ENCODE results near the gene MAN1C1.
"Not testable (repeated sequence)": the region's sequence is repeated elsewhere in the genome, so short reads cannot be mapped to it uniquely, and the experiment has no call there.

MAN1C1 gene

DNA sequence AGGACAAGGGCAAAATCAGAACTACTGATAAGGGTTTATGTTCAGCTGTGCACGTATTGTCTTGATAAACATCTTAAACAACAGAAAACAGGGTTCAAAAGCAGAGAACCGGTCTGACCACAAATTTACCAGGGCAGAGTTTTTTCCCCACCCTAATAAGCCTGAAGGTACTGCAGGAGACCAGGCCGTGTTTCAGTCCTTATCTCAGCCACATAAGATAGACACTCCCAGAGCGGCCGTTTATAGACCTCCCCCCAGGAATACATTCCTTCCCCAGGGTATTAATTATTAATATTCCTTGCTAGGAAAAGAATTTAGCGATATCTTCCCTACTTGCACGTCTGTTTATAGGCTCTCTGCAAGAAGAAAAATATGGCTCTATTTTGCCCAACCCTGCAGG lies 19.6 kb downstream of the MAN1C1 start:
- DNase-seq: not testable (repeated sequence)

DNA sequence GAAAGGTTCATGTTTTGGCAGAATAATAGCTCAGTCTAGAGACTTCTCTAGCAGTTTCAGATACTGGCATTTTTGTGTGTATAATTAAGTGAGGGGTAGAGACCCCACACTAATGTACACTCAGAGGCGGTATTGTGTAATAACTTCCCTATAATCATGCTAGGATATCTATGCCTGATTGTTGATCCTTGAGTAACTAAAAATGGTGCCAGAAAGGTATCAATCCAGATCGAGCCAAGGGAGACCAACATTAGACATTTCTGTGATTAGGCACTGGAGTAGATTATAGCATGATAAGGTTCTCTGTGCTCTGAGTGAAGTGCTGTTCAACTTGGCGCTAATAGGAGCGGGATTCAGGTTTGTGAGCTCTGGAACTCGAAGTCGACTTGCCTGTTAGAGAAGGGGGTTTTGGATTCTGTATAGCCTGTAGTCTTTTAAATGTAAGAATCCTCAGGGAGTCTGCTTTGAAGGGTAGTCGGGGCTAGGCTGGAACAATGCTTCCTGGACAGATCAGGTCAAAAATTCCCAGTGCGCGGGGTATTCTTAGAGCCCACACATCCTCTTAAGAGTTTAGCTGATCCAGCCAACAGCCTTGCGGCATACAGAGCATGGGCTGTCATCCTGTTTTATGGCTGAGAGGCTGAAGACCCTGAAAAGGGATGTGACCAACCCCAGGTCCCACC lies 24.2 kb downstream of the MAN1C1 start:
- no peak for DNase-seq

DNA sequence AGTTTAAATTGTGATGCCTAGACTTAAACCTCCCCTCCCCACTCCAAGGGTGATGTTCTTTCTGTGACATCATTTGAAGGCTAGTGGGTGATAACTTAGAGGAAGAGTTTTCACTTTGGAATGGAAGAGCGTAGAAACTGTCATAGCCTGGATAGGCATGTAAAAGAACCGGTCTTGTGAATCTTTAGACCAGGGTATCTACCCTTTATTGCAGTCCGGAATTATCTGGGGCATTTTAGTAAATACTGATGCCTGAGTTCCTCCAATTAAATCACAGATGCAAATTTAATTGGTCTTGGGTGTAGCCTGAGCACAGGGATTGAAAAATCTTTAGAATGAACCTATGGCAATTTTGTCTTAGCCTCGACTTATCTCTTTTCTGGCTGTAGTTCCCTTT lies 24.7 kb downstream of the MAN1C1 start:
- no peak for DNase-seq

DNA sequence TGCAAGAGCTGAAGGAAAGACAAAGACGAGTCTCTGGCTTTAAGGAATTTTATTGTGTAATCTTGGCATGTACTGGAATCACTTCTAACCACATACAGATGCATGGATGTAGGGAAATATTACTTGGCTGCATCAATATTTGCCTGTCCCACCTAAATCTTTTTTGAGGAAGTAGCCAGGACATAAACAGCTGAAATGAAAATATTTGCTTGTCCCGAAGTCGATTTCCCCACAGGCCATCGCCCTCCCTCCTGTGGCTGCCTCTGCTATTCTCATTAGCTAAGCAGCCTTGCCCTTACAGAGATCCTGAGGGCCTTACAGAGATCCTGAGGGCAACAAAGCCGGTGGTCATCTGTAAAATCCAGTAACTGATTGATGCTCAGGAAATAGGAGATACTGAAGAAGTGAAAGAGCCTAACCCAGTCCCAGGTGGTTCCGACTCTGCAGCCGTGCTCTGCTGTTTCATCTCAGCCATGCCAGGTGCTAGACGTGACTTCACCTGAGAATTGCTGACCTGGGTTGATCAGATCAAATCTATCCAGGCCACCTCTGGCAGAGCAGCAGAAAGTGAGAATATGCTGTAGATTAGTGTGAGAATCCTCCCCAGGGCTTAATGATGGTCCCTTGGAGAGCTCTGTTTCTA lies 25.5 kb downstream of the MAN1C1 start:
- DNase-seq: no peak

DNA sequence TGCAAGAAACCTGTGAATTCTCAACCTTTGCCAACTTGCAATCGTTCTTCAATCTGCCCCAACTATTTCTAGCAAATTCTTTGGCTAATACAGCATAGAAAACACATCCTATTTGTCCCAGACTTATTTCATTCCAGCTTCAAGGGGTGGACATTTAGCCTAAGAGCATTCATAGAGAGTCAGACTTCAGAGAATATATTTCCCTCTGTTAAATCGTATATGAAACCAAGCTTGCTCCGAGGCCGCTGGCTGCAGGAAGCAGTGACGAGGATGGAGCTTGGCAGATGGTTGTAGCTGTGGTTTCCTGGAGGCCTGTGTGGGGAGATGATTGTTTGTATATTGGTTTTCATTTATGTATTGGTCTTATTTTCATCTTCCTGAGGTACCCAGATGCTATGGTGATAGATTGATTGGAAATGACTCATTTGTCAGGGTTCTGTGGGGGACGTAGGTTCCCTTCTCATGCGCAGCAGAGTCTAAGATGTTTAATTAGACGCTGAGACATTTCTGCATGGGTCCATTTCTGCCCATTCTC lies 26.1 kb downstream of the MAN1C1 start:
- DNase-seq: no peak

DNA sequence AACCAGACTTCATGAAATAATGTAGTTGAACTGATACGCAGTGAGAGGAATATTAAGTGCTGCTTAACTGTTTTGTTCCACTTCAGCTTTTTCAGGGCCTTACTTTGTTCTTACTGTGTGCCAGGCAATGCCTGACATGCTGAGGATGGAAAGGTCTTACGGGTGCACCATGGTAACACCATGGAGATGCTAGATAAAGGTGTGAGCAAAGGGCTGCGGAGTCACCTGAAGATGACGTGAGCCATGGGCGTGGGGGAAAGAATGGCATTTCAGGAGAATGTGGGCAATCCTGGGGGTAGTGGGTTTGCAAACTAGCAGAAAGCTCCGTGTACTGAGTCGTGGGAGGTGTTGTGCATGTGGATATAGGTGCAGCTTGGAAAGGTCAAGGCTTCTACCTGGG lies 27.3 kb downstream of the MAN1C1 start:
- no peak for DNase-seq

DNA sequence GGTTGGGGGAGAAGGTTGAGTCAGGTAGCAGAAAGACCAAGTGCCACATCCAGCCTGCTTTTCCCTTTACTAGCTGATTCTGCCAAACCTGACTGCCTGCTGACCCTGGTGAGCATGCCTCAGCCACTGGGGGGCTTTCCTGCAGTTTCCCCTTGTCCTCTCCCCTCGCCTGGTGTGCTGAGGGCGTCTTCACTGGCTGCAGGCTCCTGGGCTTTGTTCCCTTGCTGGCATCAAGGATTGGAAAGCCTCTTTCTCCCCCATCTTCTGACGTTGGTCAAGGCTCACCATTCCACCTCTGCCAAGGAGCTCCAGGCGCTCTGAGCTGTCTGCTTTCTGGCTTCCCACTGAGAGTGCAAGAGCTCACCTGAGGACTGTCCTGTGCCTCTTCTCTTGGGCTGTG lies 28.4 kb downstream of the MAN1C1 start:
- no peak for DNase-seq

DNA sequence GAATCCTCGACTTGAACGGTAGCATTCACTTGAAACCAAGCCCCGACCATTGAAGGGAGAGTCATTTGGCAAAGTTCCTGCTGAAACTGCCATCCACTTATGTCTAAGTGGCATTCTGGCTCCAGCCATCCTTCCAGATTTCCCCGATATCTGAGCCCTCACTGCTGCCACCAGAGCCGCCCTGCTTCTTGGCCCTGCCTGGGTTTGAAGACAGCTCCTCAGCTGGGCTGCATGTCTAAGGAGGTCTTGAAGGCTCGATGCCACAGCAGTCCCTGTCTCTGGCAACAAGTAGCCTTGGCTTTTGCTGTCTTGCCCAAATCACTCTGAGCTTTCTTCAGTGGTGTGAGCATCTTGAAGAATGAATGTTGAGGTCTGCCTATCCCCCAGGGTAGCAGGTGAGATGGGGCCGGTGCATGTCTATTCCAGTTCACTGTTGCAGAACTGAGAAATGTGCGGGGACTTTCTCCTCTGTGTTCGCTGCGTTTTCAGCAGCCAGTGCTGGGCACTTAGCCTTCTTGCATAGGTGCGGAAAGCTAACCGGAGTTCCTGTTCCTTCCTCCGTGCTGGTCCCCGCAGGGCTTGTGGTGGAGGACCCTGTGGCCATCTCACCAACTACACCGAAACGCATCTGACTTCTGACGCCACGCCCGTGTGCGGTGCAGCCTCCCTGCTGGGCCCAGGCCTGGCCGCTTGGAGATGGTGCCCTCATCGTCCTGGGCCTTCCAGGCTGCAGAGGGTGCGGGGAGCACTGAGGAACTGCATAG lies 29.2 kb downstream of the MAN1C1 start:
- DNase-seq: peak; percentile 78

DNA sequence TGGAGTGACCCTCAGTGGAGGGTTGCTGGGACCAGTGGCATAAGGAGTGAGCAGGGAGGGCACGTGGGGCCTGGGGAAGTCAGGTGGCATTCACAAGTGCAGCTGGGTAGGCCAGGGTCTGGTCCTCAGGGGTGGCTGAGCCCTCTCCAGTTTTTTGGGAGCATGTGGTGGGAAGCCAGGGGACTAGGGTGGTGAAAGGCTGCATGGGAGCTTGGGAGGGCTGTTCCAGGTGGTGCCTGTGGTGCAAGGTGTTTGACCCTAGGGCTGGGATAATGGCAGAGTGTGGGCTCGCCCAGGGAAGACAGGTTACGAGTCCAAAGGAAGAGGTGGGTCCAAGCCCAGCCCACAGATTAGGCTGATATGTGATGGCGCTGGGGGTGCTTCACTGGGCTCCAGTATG lies 30.5 kb downstream of the MAN1C1 start:
- DNase-seq: no peak

DNA sequence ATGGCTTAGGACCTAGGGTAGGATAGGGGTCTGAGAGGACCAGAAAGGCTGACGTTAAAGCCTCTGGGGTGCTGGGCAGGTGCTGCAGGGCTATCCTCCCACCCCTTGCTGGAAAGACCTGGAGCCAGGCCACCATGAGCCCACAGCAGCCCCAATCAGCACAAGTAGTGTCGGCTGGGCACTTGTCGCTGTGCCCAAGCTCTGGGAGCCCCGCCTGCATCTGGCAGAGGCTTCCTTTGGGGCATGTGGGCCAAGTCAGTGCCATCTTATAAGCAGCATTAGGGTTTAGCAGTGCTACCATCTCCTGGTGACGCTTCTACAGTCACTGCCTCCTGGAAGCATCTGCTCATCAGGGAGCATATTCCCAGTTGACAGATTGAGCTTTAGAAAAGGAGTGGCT lies 31.3 kb downstream of the MAN1C1 start:
- DNase-seq: no peak

DNA sequence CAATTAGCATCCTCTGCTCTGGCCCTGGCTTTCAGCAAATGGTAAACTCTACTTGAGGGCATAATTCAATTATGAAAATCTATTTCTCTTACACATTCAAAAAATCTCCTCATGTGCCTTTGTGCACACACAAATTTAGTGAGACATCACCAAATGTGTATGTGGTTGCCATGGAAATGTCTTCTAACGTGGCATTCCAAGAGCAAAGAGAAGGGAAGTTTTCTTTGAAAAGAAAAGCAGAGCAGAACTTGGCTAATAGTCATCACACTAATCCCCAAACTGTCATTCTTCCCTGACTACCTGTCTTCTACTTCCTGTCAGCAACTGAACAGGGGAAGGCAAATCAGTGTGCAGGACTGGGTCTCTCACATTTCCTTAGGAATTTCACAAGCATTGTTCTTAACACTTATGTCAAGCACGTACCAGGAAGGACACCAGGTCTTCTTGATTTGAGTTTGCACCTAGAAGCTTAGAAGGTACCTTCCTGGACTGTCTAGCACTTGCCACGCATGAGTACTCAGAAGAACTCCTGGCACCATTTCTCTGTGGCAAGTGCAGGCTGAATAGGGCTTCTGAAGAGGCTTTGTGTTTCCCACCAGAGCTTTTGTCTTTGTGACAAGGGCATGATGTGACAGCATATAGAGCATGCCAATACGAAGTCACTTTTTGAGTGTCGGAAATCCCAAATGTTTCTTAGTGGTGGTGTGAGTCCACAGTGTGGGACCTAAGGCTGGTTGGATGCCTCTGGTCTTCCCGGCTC lies 32.3 kb downstream of the MAN1C1 start:
- DNase-seq: peak; percentile 72

DNA sequence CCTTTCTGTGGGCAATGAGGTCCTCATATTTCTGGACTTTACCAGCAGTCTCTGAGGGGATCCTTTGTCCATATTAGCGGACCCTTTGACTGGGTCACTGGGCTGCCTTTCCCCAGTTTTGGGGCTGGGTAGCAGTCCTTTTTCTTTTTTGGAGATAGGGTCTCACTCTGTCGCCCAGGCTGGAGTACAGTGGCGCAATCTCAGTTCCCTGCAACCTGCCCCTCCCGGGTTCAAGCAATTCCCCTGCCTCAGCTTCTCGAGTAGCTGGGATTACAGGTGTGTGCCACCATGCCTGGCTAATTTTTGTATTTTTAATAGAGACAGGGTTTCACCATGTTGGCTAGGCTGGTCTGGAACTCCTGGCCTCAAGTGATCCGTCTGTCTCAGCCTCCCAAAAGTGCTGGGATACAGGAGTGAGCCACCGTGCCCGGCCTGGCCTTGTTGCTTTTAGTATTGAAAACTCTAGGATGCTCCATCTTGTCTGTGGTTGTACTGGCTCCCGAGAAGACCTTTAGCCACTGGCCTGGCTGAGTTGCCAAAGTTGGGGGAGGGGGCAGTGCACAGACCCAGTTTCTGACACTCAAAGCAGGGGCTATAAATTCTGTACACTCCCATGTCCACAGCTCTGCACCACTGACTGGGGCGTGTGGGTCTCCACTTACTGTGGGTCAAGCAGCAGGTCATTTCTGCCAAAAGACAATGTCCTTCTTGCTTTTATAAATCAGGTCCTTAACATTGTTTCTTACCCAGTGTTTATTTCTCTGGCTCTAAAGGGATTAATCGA lies 33.1 kb downstream of the MAN1C1 start:
- DNase-seq: no peak

DNA sequence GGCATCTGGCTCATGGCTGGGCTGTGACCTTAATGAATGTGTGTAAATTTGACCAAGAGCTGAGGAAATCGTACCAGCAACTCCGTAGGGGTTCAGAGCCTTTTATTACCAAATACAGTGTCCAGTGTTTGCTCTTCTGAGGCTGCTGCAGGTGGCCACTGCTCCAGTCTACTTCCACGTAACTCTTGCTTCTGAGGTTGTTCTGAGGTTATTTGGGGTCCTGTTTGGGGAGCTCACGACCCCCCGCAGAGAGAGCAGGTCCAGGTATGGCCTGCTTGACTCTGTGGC lies 33.6 kb downstream of the MAN1C1 start:
- DNase-seq: no peak

DNA sequence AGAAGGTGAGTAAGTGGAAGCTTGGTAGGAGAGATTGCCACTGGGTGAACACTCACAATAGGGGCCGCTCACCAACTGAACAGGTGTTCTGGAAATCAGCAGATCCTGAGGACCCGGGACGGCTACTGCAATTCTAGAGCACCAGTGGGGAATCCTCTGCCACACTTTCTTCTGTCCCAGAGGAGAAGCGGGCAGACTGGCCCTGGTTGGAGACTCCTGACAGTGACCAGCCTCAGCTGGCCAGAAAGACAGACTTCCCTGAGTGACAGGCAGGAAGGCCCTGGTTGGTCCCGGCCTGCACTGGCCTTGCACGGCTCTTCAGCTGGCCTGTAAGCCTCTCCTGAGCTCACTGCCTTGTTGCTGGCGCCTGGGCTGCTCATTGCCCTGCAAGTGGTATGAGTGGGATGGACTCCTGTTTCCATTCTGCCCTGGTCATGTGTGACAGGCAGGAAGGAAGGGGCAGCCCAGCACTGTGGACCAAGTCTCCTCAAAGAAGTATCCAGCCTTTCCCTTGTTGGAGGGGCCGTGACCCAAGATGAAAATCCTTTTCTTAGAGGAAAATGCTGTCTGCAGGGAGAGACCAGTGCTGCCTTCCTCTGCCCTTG lies 34.5 kb downstream of the MAN1C1 start:
- no peak for DNase-seq

DNA sequence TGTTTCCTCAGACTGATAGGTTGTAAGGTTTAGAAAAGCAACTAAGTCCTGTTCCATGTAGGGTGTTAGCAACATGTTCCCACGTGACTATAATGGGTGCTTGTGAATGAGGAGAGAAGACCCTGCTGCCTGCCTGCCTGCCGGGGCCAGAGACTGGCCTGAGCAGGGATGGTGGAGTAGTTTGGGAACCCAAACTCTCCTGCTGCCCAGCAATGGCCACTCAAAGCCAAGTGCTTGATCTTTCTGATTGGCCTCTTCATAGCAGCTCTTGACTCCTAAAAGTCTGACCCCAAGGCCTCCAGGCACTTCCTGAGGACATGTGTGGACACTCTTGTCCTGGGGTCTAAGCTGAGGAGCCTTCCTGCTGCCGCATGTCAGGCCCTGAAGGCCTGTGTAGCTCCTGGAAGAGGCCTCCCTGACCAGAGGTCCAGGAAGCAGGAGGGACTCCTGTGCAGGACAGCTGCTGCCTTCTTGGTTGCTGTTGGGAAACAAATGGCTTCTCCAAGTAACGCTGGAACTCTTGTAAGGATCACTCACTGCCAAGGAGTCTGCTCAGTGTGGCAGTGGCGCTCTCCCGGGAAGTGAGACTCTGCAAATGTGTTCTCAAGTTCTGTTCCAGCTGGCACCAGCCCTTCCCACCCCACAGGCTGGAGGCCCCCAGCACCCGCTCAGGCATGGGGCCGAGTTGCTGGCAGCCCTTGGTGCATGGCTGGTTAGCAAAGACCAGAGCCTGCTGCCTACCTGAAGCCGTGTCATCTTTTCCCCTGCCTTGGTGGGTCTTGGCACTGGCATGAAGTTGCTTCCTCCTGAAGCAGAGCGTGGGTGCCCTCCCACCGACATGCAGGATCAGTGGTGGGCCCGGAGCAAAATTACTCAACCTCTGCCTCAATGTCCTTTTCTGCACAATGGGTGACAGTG lies 35.5 kb downstream of the MAN1C1 start:
- no peak for DNase-seq

DNA sequence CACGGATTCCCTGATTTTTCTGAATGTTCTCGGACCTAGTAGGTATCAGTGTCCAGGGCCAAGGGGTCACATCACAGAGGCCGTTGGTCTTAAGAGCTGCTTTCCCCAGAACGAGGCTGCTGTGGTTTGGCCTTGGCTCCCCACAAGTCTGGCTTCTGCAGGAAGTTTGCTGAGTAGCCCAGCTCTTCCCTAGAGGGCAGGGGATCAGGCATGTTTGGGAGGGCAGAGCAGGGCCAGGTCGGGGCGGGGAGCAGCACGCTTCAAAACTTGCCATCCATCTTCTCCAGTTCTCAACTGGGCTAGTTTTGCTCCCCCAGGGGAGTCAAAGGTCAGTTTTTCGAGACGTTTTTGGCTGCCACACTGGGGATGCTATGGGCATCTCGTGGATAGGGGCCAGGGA lies 37.0 kb downstream of the MAN1C1 start:
- no peak for DNase-seq

DNA sequence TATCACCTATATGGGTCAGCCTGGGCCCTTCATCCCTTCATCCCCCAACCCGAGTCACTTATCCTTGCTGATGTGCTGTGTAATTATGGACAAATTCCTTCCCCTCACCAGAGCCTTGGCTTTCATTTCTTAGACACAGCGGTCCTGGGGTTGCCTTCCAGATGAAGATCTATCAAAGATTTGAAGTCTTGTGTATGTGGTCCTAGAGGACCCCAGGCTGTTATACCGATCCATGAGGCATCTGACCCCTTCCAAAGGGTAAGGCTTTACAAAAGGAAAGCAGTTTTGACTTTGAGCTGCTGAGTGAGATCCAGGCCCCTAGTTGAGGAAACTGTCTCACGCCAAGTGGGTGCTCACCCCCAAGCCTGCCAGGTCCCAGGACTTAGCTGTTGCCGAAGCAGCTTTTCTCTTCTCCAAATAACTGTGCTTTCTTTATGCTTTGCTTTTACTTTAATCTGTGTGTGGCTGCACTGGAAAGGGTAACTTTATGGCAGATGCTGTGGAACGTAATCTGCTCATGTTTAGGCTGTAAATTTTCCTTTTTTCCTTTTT lies 37.6 kb downstream of the MAN1C1 start:
- DNase-seq: no peak

DNA sequence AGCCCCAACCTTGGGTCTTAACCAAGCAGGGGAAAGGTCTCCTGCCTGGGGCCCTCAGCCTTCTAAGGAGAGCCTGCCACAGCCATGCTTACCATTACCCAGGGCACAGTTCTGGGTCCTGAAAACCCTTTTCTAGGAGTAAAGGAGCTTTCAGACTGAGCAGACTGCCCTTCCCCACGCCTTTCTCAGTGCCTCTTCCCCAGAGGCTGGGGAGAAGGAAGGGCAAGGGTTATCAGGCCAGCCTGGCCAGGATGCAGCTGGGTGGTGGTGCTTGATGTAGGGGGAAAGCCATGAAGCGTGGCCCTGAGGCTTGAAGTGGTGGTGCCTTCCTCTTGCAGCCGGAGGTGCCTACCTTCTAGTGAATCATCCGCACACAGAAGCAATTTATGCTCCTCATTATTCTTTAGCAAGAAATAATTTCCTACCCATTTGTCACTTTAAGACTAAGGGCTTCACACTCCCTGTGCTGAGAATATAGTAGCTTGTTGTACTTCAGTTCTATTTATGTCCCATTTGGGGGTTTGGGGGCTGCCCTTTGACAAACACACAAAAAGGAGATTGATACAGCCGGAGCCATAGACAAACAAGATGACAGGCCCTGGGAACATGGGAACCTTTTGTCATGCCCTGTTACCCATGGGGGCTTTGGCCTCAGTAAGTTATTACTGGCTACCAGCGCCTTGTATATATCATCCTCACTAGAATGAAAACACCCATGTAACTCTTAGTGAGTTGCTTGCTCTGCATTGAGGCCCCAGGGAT lies 40.7 kb downstream of the MAN1C1 start:
- no peak for DNase-seq

DNA sequence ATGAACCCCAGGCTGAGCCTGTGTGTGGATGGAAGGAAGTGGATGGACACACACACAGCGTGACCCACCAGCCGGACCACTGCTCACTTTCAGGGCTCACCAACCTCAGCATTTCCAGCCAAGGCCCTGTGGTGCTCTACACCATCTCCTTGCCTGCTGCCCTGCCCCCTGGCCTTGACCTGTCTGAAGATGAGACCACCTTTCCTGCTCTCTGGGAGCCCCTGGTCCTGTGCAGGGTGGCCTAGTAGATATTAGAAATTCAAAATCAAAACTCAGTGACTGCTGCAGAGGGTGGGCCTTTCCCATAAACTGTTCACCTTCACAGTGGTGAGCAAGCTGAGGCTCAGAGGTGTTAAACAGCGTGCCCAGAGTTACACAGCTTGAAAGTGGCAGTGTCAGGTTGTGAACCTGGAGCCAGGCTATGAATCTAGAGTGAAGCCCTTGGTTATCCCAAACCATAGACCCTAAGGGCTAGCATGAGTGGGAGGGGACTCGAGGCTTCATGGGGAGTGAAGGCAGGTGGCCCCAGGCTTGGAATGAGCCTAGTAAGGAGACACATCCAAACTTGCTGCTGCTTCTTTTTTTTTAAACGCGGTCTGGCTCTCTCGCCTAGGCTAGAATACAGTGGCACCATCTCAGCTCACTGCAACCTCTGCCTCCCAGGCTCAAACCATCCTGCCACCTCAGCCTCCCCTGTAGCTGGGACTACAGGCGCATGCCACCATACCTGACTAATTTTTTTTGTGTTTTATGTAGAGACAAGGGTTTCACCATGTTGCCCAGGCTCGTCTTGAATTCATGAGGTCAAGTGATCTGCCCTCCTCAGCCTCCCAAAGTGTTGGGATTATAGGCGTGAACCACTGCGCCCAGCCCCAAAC lies 41.5 kb downstream of the MAN1C1 start:
- no peak for DNase-seq

Measured in NCI-H2029 treated with DMSO at 0.1 percent for 48 hours (cell line).